Jurkat, Clone E6-1 (cell line): Measurements from ENCODE around the gene ZNF722. TPM values are rescaled to one million over a fixed set of nuclear protein-coding genes. Genes with fewer than 3 reads are reported as not detected.
"Not testable (repeated sequence)": the region's sequence is repeated elsewhere in the genome, so short reads cannot be mapped to it uniquely, and the experiment has no call there.

Source experiments
- DNase-seq: peaks from one replicate; pipeline ENCODE4 v3.0.0-alpha.2; 2011; ENCODE audit warnings: low read depth, low spot score
- H3K4me3 ChIP-seq: 2 replicates; pipeline ENCODE4 v1.5.1; 2011; ENCODE audit warnings: mild to moderate bottlenecking, low read length, control low read depth, moderate library complexity
- polyA plus RNA-seq: library from polyadenylated mRNA; unstranded; fragments of >200 nt; gene quantifications from one replicate; pipeline ENCODE4 v1.2.1, GENCODE V29; 2012; ENCODE audit warnings: missing spikeins; ENCODE audit not compliant: insufficient read length, insufficient read depth

ZNF722 gene
- not detected for polyA plus RNA-seq

DNA sequence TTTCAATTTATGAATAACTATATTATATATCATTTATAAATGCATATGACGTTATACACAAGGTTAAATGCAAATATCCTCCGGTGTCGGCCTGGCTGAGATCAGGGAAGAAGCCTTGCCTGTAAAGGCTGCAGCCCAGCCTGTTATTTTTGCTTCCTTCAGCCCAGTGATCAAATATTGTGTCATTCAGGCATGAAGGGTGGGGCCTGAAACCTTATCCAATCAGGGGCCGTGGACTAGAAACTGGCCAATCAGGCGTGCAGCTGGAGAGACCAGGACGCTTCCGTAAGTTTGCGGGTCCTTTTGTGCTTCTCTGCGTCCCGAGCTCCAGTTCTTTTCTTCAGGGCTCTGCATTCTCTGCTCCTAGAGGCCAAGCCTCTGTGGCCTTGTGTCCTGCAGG, at the start of gene ZNF722:
Gene ZNF722, plus strand, starts transcription at position 301 of the 400 bp plus-strand sequence. CDS start 113 bp downstream, outside the sequence.
- no peak within 1 kb of the TSS for H3K4me3 ChIP-seq
- DNase-seq, result no peak

DNA sequence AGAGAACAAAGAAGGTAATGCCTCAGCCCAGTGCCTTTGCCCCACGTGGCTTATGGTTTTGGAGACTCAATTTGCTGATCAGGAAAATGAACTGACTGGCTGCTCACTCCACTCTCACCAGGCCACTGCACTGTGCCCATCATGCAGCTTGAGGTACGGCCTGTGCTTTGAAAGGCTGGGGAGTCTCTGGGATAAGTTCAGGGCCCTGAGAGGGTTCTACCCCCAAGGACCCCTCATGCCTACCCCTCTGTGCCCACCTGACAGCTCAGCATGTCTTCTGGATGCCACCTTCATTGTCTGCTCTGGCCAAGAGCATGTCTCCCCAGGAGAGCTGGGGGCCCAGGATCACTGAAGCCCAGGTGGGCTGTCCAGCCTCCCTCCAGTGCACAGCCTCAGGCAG, 45.5 kb upstream of the ZNF722 start:
- H3K4me3 ChIP-seq, result no peak overlapping the region
- DNase-seq, result no peak

DNA sequence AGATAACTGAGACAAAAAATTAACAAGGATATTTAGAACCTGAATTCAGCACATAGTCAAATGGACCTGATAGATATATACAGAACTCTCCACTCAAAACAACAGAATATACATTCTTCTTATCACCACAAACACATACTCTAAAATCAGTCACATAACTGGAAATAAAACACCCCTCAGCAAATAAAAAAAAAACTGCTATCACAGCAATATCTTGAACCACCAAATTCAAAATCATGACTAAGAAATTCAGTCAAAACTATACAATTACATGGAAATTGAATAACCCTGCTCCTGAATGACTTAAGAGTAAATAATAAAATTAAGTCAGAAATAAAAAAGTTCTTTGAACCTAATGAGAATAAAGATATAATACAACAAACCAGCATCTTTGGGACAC, 30.0 kb upstream of the ZNF722 start:
- H3K4me3 ChIP-seq, result no peak overlapping the region
- DNase-seq, result no peak

DNA sequence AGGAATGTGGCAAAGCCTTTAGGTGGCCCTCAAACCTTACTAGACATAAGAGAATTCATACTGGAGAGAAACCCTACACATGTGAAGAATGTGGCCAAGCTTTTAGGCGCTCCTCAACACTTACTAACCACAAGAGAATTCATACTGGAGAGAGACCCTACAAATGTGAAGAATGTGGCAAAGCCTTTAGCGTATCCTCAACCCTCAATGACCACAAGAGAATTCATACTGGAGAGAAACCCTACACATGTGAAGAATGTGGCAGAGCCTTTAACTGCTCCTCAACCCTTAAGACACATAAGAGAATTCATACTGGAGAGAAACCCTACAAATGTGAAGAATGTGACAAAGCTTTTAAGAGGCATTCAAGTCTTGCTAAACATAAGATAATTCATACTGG, 16.8 kb downstream of the ZNF722 start:
- DNase-seq, H3K4me3 ChIP-seq: not testable (repeated sequence)

DNA sequence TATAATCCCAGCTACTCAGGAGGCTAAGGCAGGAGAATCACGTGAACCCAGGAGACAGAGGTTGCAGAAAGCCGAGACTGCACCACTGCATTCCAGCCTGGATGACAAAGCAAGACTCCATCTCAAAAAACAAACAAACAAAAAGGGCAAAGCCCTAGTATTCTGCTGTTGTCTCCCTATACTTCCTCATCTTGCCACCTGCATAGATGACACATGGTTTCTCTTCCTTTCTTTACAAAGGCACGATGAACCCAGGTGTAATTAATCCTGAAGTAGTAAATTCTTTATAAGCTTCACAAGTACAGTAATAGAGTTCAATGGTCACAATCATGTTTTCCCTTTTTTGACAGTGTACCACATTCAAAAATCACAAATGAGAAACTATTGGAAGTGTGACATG, 36.7 kb downstream of the ZNF722 start:
- H3K4me3 ChIP-seq, result no peak overlapping the region
- no peak for DNase-seq

DNA sequence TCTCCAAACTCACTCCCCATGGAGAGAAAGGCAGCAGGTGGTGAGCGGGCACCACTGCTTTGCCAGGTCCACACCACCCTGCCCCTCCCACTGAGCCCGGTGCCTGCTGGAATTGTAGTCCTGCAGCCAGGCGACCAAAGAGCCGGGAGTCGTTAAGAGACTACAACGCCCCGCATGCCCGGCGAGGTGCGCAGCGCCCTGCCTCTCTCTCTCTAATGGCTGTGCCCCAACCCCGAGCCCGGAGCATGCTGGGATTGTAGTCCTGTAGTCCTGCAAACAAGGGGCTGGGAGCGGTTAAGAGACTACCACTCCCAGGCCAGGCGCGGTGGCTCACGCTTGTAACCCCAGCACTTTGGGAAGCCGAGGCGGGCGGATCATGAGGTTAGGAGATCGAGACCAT, 38.4 kb downstream of the ZNF722 start:
- H3K4me3 ChIP-seq, result no peak overlapping the region
- DNase-seq, result no peak

DNA sequence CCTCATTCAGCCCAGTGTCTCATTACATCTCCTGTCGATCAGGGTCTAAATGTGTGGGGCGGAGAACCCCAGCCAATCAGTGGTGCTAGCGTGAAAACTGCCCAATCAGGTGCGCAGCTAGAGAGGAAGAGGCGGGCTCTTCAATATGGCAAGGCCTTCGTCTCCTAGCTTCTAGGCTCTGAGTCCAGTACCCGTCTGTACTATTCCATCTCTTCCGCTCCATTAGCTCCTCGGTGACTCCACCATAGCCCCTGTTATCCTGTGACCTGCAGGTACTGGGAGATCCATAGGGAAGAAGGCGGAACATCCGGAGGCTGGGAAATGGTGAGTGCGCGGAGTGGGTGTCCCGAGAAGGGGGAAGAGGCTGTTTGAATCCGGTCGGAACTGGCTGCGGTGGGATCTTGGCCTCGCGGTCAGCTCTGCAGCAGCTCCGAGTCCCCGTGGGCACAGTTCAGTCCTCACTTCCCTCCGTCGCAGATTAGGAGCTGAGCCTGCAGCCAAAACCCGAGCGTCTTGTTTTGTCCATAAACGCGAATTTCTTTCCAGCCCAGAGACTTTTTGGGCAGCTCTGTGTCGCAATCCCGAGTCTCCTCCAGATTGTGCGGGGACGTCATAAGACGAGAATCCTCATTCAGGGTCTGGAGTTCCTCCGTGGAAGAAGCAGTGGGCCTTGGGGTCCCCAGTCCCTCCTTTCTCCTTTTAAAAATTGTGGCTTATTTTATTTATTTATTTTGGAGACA, 46.8 kb downstream of the ZNF722 start, which contains the start of gene ZNF727:
Gene ZNF727, plus strand, starts transcription at position 134 of the 740 bp plus-strand sequence. Its CDS starts 188 bp downstream, at position 322.
- no peak for DNase-seq
- H3K4me3 ChIP-seq, result no peak within 1 kb of the TSS

DNA sequence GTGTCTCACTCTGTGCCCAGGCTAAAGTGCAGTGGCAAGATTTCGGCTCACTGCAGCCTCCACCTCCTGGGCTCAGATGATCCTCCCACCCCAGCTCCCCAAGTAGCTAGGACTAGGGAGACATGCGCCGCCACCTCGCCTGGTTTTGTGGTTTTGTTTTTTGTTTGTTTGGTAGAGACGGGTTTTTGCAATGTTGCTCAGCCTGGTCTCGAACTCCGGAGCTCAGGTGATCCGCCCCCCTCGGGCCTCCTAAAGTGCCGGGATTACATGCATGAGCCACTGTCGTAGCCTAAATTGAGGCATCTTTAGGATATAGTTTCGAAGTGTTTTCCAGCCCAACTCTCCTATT, 47.4 kb downstream of the ZNF722 start:
- DNase-seq, result no peak
- H3K4me3 ChIP-seq, result no peak overlapping the region
